ENCODE measurements around the gene SLC22A16.

DNA sequence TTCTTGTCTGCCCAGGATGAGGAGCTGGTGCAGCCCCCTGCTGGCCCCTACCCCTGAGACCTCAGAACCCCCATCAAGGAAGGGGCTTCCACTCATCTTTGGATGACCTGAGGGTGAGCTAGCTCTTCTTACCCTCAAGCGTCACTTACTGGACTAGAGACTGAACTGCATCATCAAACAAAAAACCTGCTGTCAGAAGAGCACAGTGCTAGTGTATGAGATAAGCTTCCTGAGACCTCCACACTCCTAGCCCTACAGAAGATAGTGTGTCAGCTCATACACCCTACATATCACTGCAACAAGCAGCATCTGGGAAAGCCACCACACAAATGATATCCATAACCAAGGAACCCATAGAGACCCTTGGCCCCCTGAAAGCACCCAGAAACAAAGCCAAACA, 15.0 kb downstream of the SLC22A16 start:
- TF ChIP-seq, protein P1, sequence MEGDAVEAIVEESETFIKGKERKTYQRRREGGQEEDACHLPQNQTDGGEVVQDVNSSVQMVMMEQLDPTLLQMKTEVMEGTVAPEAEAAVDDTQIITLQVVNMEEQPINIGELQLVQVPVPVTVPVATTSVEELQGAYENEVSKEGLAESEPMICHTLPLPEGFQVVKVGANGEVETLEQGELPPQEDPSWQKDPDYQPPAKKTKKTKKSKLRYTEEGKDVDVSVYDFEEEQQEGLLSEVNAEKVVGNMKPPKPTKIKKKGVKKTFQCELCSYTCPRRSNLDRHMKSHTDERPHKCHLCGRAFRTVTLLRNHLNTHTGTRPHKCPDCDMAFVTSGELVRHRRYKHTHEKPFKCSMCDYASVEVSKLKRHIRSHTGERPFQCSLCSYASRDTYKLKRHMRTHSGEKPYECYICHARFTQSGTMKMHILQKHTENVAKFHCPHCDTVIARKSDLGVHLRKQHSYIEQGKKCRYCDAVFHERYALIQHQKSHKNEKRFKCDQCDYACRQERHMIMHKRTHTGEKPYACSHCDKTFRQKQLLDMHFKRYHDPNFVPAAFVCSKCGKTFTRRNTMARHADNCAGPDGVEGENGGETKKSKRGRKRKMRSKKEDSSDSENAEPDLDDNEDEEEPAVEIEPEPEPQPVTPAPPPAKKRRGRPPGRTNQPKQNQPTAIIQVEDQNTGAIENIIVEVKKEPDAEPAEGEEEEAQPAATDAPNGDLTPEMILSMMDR (IDR thresholded peaks at IDR 0.05 in 4 of 5, conservative IDR thresholded peaks at IDR 0.05 in 1 of 5) = no peak
- TF ChIP-seq POLR2A (IDR thresholded peaks at IDR 0.05) = no peak

Measured in gastrocnemius medialis (tissue), 4 donors.